Muscle of arm (tissue), 12 donors: ENCODE data around the gene GSE1. TPM values are rescaled to one million over a fixed set of nuclear protein-coding genes. Genes with fewer than 3 reads are reported as not detected.

ENCODE experiments used
- DNase-seq: peaks from one replicate; pipeline ENCODE4 v3.0.0-alpha.2; 2013
- polyA plus RNA-seq, 12 donors: library from polyadenylated mRNA; unstranded; fragments of 120-200 nt; gene quantifications; one replicate each; pipeline ENCODE4 v1.2.1, GENCODE V29; 2013; ENCODE audit not compliant: insufficient read length in 12 of 12

Gene GSE1
- polyA plus RNA-seq, 12 donors, result 35.4 to 106 (median 53.9) TPM; not detected in 1

DNA sequence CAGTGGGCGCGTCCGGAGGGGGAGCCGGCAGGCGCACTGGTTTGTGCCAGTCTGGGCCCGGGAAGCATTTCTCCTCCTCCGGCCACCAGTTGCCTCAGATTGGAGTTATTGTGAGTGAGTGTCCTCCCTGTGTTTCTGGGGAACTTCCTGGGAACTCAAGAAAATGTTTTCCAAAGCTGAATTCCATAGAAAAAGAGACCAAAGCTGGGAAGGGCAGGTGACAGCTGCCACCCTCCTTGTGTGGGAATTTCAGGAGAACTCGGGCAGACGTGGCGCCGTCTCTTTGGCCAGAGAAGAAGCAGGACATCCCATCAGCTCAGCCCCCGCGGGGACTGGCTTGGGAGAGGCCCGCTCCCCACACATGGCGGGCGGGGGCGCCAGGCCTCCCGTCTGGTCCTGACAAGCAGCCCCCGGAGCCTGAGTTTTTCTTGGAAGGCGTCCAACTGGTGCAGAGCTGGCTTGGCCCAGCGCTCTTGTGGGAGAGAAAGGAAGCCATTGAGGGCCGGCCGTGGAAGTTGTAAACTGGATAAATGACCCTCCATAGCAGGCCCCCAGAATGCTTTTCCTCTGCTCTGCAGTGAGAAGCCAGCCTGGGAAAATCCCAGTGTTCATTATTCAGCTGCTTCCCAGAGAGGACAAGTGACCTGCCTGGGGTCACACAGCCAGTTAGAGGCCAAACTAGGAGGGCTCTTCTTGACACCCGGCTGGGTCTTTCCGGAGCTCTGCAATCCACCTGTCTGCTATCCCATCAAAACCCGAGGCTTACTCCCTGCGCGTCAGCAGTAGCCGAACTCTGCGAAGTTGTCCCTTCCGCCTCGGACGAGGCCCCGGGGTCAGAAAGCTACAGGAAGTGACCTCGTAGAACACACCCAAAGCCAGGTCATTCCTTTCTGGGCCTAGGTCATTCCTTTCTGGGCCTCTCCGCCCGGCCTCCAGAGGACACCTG, 39.2 kb upstream of the GSE1 start:
- DNase-seq, result peak; percentile 75

DNA sequence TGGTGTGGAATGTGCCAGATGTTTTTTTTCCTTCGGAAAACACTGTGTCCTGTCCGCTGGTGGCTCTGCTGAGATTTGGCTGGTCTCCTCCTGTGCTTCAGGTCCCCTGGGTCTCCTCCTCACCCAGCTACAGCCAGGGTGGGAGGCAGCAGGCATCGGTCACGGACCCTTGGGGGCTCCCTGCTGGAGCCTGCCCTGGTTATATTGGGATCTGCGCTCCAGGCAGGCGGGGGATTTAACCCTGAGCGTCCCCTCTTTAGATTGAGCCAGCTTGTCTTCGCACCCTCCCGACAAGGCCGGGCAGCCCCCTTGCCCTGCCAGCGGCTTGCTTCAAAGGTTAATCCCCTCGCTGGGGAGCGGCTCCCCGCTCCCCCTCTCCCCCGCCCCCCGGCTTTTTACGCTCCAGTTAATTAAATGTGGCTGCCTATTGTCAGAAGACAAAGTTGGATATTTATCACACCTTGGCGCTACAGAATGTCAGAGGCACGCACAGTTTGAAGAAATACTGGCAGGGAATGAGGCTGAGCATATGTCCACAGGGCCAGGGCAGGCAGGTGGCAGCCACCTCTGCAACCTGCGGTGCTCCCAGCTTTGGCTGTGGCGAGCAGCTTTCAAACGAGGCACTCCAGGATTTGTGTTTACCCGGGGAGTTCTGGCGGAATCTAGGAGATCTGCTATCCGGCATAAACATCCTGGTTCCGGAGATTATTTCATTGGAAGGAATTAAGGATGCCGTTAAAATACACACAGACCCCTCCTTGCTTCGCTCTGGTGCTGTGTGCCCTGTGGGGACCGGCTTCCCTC, 38.2 kb upstream of the GSE1 start:
- no peak for DNase-seq

DNA sequence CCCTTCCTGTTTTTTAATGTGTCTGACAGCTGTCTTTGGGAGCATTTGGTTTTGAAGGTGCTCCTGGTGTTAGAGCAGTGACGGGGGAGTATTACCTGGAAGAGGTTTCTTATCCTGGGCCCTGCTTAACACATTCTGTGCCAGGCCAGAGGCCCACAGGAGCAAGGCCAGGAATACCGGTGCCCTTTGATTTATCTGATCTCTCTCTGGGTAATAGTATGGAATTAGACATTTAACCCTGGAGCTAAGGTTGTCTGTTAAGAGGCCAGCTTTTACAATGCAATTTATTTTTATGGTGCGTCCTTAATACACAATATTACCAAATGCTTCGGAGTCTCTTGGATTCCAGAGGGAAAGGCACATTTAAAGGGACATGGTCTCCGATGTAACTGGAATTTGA, 37.2 kb upstream of the GSE1 start:
- DNase-seq, result no peak

DNA sequence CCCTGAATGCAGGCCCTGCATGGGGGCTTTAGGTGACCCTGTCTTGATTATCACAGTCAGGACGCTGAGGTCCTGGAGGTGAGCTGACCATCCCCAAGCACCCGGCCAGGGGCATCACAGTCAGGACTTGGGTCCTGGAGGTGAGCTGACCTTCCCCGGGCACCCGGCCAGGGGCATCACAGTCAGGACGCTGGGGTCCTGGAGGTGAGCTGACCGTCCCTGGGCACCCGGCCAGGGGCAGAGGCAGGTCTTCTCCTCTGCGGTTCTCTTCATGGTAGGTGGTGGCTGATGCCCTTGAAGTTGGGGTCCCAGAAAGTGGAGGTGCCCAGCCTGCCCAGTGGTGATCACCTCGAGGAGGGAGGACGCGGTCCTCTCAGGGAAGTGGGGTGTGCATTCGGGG, 36.2 kb upstream of the GSE1 start:
- no peak for DNase-seq

DNA sequence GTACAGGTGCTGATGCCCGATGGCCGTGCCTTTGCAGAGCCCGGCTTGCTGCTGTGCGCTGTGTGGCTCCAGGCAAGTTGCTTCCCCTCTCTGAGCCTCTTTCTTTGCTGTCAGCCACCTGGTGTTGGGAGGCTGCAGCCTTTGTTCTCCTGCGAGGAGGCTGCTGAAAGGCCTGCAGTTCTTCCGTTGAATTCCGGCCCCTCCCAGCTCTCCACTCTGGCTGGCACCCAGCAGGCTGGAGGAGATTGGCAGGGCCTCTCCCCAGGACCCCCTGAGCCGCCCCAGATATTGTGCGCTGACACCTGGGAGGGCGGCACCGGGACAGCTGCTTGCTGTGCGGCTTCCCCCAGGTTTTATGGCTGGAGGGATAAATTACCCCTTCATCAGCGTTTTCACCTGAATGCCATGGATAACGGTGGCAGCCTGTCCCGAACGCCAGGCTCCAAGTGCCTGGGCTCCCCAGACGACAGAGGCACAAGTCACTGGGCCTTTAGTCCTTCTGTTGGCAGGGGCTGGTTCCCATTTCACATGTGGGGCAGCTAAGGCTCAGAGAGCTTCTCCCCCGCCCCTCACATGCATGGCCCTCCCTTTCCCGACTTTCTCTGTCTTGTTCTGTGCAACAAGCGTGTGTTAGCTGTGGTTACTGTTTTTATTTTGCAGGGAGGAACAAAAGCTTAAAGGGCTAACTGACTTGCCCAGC, 35.1 kb upstream of the GSE1 start:
- no peak for DNase-seq

DNA sequence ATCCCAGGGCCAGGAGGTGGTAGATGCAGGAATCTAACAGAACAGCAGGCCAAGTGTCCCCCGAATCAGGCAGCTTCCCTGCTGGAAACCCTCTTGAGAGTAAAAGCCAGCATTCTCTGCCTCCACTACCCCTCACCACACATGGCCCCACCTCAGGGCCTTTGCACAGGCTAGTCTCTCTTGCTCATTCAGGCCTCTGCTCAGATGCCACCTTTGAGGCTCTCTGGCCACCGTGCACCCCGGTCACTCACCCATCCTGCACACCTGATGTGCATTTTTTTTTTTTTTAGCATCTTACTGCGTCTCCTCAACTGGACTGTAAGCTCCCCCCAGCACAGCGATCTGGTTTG, 34.5 kb upstream of the GSE1 start:
- DNase-seq, result no peak

DNA sequence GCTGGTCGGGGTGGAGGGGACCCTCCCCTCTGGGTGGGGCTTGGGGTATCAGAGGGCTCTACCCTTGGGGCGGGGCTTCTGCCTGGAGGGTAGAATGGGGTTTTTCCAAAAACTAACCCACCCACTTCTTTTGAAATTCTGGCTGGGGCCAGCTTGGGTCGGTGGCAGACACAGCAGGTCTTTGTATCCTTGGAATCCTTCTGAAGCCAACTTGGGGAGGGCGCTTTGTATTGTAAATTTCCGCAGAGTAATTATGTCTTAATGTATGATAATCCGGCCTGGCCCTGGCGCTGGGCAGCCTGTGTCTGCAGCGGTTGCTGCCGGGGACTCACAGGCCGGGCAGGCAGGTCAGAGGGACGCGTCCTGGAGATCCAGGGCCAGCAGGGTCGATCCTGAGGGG, 33.9 kb upstream of the GSE1 start:
- DNase-seq, result no peak

DNA sequence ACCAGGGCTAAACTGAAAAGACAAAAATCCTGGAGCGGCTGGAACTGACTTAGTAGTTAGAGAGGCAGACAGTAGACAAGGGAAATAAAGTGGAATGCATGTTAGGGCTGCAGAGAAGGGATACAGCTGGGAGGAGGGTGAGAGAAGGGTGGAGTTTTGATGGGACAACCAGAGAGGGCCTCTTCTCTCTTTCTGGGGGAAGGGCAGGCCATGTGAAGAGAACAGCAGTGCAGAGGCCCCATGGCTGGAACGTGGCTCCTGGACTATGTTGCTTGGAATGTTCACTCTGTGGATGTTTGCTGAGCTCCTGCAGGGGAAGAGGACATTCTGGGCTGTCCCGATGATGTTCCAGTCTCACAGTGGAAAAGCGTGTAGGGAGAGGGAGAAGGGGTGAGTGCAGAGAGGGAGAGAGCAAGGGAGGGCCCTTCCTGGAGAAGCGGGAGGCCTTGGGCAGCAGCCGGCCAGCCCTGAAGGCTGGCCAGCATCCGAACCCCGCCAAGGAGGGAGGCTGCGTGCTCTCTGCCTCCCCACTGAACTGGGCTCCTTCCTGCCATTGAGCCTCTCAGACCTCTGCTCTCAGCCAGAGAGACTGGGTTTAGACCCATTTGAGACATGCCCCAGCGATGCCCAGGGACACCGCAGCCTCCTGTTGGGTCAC, 33.1 kb upstream of the GSE1 start:
- DNase-seq, result no peak

DNA sequence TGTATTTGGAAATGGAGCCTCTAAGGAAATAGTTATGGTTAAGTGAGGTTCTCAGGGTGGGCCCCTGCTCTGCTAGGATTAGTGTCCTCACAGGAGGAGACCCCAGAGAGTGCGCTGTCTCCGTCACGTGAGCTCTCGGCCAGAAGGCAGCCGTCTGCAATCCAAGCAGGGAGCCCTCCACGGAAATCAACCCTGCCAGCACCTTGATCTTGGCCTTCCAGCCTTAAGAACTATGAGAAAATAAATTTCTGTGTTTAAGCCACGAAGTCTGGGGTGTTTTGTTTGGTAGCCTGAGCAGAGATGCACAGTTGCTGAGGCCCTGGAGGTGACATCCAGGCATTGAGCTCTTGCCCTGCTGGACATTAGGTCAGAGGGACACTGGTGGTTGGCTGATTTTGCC, 32.4 kb upstream of the GSE1 start:
- DNase-seq, result no peak

DNA sequence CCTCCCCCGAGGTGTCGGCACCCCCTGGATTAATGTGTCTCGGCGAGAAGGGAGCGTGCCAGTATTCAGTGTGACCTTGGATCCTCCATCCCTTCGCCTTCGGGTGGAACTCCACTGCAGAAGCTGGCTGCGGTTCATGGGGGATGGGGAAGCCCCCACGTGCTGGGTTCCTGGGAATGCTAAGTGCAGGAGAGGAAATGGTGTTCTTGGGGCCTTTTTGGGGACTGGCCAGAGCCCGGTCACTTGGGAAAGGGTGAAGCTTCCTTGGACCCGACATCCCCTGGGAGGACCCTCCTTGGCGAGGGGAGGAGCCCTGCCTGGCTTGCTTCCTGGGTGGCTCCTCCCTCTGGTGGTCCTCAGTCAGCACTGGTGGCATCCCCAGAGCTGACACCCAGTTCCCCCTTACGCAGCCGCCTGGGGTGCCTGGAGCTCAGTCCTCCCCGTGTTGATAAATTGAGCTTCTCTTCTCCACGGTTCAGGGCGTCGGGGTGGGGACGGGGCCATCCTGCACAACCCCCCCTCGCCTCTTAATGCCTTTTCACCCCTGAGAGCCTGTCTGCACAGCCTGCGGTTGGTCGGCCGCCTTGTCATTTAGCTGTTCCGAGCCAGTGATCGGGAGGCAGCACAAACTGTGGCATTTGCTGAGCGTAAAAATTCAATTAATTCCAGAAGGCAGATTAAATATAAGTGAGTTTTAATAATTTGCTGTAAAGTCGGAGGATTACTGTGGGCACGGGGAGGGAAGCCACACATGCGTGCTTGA, 30.7 kb upstream of the GSE1 start:
- no peak for DNase-seq

DNA sequence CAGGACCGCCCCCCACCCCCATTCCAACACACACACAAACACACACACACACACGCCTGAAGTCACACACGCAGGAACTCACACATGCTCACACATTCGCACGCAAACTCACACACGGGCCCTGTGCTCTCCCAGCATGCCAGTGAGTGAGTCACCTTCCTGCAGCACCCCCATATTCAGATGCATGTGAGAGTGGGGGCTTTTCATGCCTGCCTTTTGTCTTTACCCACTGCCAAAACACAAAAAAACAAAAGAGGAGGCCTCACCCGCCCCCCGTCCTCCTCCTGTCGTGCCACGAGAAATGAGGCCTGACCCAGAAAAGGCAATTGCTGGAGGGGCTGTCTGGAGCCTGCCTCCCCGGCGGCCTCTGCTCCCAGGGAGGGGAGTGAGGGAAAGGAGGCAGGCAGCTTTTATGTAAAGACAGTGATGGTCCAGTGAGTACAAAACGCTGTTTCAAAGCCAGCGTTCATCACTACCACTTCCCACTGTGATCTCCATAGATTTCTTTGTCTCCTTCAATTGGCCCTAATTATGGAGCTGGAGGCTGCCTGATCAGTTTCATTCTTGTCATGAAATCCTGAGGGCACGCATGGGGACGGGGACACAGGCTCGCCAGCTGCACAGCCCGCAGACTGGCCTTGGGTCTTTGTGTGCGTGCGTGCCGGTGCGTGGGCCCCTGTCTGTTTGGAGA, 29.5 kb upstream of the GSE1 start:
- DNase-seq, result no peak

DNA sequence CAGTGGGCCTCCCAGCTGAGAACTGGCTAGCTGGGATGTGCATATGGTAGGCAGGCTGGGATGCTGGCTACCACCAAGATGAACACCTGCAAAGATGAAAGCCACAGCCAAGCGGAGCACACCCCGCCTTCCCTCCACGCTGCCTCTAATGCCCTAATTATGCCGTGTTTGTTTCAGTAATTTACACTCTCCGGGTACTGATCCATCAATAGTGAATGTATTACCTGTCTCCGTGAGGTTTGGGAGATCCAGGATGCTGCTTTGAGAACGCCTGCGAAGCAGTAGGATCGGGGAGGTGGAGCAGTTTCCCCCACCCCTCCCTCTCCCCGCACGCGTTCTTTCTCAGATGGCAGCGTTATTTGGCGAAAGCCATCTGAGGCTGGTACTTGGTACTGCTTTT, 28.9 kb upstream of the GSE1 start:
- no peak for DNase-seq

DNA sequence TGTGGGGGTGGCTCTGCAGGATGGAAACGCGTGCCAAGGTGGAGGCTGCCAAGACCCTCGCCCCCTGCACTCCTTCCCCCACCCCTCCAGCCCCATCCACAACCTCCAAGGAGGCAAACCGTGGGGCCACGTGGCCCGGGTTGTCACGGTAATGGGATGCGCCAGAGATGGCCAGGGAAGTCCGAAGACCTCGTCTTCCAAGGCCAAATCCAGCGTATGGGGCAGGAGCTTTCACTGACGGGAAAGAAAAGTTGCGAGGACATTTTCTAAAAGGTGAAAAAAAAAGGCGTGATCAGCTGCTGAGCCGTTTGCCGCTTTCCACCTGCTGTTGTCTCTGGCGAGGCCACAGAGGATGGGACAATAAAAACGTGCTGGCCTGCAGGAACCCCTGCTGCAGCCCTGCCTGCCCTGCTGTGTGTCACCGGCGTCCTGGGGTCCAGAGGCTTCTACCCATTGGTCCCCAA, 28.3 kb upstream of the GSE1 start:
- no peak for DNase-seq

DNA sequence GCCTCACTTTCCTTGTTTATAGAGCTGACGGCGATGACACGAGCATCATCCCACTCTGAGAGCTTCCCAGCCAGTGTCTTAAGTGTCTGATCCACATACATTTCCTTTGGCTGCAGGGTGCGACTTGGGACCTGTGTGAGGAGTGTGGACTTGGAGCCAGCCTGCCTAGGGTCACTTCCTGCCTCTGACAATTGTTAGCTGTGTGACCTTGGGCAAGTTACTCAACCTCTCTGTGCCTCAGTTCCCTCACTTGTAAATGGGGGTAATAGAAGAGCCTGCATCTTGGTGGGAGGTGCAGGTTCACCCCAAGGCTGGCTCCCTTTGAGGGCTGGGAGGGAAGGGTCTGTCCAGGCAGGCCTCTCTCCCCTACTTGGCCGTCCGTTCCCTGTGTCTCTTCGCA, 27.4 kb upstream of the GSE1 start:
- DNase-seq, result no peak

DNA sequence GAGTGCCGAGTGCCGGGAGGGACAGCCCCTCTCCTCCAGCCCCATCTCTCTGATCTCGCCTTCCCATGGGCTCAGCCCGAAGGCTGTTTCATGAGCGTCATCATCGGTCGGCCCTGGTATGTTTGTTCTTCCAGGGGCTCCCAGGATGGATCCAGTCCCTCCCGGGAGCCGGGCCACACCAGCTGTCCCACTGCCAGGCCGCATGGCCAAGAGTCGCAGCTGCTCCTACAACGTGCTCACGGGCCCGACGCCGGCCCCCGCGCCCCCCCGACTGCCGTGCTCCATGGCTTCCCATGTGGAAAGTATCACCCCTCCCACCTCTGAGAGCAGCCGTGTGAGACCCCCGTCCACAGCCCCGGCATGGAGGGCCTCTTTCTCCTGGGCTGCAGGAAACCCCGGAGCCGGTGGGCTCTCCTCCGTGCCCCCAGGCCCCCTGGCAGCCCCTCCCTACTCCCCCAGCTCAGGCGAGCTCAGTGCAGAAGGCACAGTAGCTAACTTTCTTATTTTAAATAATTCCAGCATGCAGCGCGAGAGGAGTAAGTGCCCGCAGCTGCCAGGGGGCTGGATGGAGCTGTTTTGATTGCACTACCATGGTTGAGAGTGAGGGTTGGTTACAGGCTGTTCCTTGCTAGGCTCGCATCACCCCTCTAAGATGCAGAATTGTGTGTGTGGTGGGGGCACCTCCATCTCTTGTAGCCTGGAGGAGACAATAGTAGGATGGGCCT, 26.6 kb upstream of the GSE1 start:
- DNase-seq, result peak; percentile 69

DNA sequence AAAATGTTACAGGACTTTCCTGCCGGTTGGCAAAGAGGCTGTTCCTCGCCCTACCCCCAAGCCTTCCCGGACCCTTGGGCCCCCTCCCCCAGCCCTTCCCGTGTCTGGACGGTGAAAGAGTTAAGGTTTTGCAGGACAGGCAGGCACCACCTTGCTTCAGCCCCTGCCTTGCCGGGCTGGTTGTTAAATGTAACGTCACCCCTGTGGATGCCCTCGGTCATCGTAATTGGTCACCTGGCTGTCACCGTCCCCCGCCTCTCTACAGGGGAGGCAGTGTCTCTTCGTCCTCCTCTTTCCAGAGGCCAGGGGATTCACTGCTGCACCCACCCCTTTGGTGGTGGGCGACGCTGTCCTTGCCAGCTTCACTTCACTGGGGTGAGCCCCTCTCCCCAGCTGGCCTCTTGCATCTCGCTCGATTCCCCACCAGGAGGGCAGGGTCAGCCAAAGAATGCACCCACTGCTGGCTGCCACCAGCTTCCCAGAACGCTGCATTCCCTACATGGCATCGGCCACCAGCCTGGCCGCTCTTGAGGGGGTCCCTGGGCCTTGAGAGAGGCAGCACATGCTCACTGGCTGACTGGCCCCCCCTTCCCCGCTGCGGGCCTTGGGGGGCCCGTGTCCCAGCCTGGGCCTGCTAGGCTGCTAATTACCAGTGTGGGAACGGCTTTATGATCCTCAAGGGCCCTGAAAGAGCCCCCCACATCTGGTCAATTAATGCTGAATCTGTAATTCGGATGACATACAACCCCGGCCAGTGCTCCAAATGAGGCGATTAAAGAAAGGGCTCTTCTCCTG, 25.2 kb upstream of the GSE1 start:
- no peak for DNase-seq

DNA sequence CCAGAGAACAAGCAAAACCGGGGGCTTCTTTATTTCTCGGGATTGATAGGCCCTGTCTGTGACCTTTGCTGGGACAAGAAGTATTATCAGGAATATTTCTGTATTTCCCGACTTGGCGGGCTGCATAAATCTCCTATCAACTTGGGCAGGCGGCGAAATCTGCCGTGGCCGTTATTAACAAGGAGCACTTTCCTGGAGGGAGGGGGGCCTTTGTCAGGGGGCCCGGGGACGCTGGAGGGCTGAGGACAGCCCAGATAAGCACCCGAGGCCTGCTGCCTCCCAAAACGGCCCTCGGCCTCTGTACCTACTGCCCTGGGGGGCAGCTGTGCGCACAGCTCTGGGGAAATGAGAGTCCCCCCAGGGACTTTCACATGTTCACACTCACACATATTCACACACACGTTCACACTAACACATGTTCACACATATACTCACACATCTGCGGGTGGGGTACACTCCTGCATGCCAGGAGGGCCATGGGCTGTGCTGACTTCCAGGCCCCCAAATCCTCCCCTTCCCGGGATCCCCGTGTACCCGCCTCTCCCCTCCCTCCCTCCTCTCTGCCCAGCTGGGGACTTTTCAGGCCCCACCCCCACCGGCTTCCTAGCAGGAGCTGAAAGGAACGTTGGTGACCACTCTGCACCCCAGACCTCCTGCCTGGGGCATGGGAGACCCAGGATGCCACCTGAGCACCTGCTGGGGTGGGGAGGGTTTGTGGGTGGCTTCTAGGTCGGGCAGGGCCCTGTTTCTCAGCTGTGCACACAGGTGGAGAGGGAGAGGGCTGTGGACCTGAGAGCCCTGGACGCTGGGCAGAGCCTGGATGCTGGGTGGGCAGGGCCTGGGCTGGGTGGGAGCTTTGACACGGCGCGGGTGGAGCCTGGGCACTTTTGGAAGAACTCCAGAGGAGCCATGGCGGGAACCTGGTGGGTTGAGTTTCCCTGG, 24.3 kb upstream of the GSE1 start:
- no peak for DNase-seq
